ENCODE results near the gene PANK1. TPM values are rescaled to one million over a fixed set of nuclear protein-coding genes. Genes with fewer than 3 reads are reported as not detected.

Gene PANK1
- total and polyA plus RNA-seq, 2 of the 8 experiments (the other 6 are each of a cell fraction or from before 2014, with no cell fraction given), result 18.5 to 40.4 TPM

DNA sequence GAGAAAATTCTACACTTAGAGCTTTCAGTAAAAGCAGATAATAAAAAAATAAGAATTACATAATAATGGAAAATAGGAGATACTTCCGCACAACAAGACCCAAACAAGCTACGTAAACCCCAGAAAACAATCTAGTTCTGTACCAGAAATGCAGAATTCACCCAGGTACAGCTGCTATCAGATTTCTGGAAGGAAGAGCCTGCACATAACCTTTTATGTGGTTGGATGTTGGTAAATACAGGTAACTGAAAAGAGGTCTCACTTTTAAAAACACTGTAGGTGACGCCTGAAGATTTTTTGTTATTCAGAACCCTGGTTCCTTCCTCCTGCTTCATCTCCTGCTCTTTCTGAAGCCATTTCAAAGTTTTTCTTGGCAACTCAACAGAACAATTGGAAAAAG lies 29.9 kb downstream of the PANK1 start:
- Histone ChIP-seq H2BK5ac (ENCODE audit: low read depth, low read length) (no peak overlapping the region), H2AFZ (ENCODE audit: low read length) (no peak overlapping the region), H2BK12ac (ENCODE audit: low read depth, low read length) (no peak overlapping the region), H4K91ac (replicated peaks; ENCODE audit: insufficient read length, low read length) (no peak overlapping the region), H3K56ac (replicated peaks; ENCODE audit: insufficient read length, low read depth, low read length) (no peak overlapping the region), H2BK15ac (ENCODE audit: low read length) (no peak overlapping the region), H2AK5ac (ENCODE audit: low read depth, low read length) (no peak overlapping the region), H3K79me1 (ENCODE audit: low read depth, low read length) (peaks cover 3% of the 10 kb centered on the region; the same call in 1 of the 2 replicates), H3K4me3 (ENCODE audit: extremely low read depth in 1 of 4, insufficient read depth in 2 of 4, low read depth in 3 of 4, low read length in 4 of 4) (no peak overlapping the region), H3K23me2 (ENCODE audit: low read depth, low read length) (no peaks in the 10 kb centered on the region), H2BK120ac (replicated peaks; ENCODE audit: low read depth, low read length) (no peak overlapping the region), H3K9ac (replicated peaks in 1 of 4; ENCODE audit: extremely low read depth in 1 of 4, low read depth in 3 of 4, low read length in 3 of 4) (no peak overlapping the region), H3K9me3 (ENCODE audit: insufficient read depth in 2 of 2, low read depth in 1 of 2, low read length in 1 of 2) (peaks cover 5 to 10% of the 10 kb centered on the region in 2 experiments), H2BK20ac (ENCODE audit: low read length) (no peak overlapping the region), H4K20me1 (replicated peaks in 1 of 2; ENCODE audit: control insufficient read depth in 1 of 2, insufficient read depth in 2 of 2, low read length in 2 of 2) (no peaks in the 10 kb centered on the region), H3K27me3 (replicated peaks in 1 of 4; ENCODE audit: control insufficient read depth in 3 of 4, extremely low read depth in 1 of 4, insufficient read depth in 3 of 4, low read length in 3 of 4) (no peaks in the 10 kb centered on the region), H3K4me2 (ENCODE audit: insufficient read depth in 1 of 2, low read depth in 2 of 2, low read length in 2 of 2) (no peak overlapping the region), H3K27ac (ENCODE audit: low read depth, low read length) (no peak overlapping the region), H3K4me1 (replicated peaks in 1 of 4; ENCODE audit: control insufficient read depth in 3 of 4, insufficient read depth in 4 of 4, low read length in 3 of 4) (peaks cover 0 to 5% (median 2%) of the 10 kb centered on the region in 4 experiments; a peak in 2 of 7 replicates), H3K4ac (replicated peaks; ENCODE audit: insufficient read length, low read depth, low read length) (no peak overlapping the region), H4K8ac (ENCODE audit: extremely low read depth, insufficient read depth, low read length) (no peak overlapping the region), H3K79me2 (ENCODE audit: control insufficient read depth in 1 of 2, insufficient read depth in 2 of 2, low read length in 2 of 2) (peaks cover 0 to 76% of the 10 kb centered on the region in 2 experiments; a peak in 3 of 4 replicates), H3K18ac (ENCODE audit: extremely low read depth, low read length) (no peak overlapping the region), H3K14ac (ENCODE audit: insufficient read length) (no peak overlapping the region), H3K36me3 (ENCODE audit: control insufficient read depth in 2 of 4, insufficient read depth in 4 of 4, low read length in 3 of 4) (peaks cover 5 to 20% (median 12%) of the 10 kb centered on the region in 4 experiments), H3K23ac (ENCODE audit: insufficient read length) (no peak overlapping the region), H4K5ac (ENCODE audit: insufficient read length, low read depth, low read length) (no peak overlapping the region)
- CTCF ChIA-PET (ENCODE audit: partially characterized antibody), result interaction anchor here (0.6 to 1.1 kb wide), 2 partner anchors 15 to 76 kb away, joined by 3 read pairs; no protein-coding TSS in a partner anchor
- FAIRE-seq (no peak), DNase-seq (ENCODE audit: low read depth in 1 of 2, low spot score in 2 of 2) (no peak)
- 76% methylated on average over 3 of the region's 3 CpGs; no CpG with 5 or more reads in 1 of the 2 experiments for WGBS, 2 experiments (ENCODE audit: extremely low coverage in 1 of 2, insufficient coverage in 1 of 2, insufficient read length in 1 of 2, insufficient replicate concordance in 2 of 2, low coverage in 1 of 2, low lambda C conversion rate in 2 of 2, missing lambda C conversion rate in 1 of 2)
- POLR2A ChIA-PET (ENCODE audit: partially characterized antibody), result interaction anchor here (1.2 kb wide), 1 partner anchor 29 kb away, joined by 4 read pairs; no protein-coding TSS in a partner anchor

All from H1 (cell line).